CD4-positive, alpha-beta T cell treated with Interleukin-4 for 4 hours (primary cell): Measurements from ENCODE around the gene THRB.

Experiments
- DNase-seq: peaks from one replicate; pipeline ENCODE4 v3.0.0-alpha.2; 2020

The THRB gene

GRCh38 chr3:24299806-24300626 is 194.6 kb downstream of the THRB start:
- no peak for DNase-seq

GRCh38 chr3:24299246-24299805 is 195.3 kb downstream of the THRB start:
- no peak for DNase-seq

- no peak for DNase-seq
Measured at GRCh38 chr3:24296441-24297205, 198.0 kb downstream of the THRB start.

- no peak for DNase-seq
Measured at GRCh38 chr3:24294150-24294549, 200.5 kb downstream of the THRB start.

- DNase-seq = no peak
Measured at GRCh38 chr3:24291646-24292045, 203.0 kb downstream of the THRB start.

GRCh38 chr3:24290596-24290995 is 204.1 kb downstream of the THRB start:
- no peak for DNase-seq

- no peak for DNase-seq
Measured at GRCh38 chr3:24288496-24289236, 206.0 kb downstream of the THRB start.

- no peak for DNase-seq
Measured at GRCh38 chr3:24287755-24288450, 206.7 kb downstream of the THRB start.

GRCh38 chr3:24286405-24286804 is 208.2 kb downstream of the THRB start:
- no peak for DNase-seq

GRCh38 chr3:24278543-24278942 is 216.1 kb downstream of the THRB start:
- DNase-seq = no peak

GRCh38 chr3:24273491-24273890 is 221.2 kb downstream of the THRB start:
- DNase-seq = no peak

GRCh38 chr3:24272875-24273274 is 221.8 kb downstream of the THRB start:
- no peak for DNase-seq

GRCh38 chr3:24272408-24272807 is 222.2 kb downstream of the THRB start:
- no peak for DNase-seq

- DNase-seq = no peak
Measured at GRCh38 chr3:24271228-24271627, 223.4 kb downstream of the THRB start.

- no peak for DNase-seq
Measured at GRCh38 chr3:24270744-24271143, 223.9 kb downstream of the THRB start.

GRCh38 chr3:24270204-24270691 is 224.4 kb downstream of the THRB start:
- DNase-seq = no peak

GRCh38 chr3:24264748-24265158 is 229.9 kb downstream of the THRB start:
- peak; percentile 18 for DNase-seq

- DNase-seq = no peak
Measured at GRCh38 chr3:24264011-24264410, 230.6 kb downstream of the THRB start.

GRCh38 chr3:24263069-24263668 is 231.5 kb downstream of the THRB start:
- no peak for DNase-seq

GRCh38 chr3:24261521-24261920 is 233.1 kb downstream of the THRB start:
- DNase-seq = no peak

- DNase-seq = no peak
Measured at GRCh38 chr3:24259901-24260512, 234.6 kb downstream of the THRB start.
